ENCODE data around the gene METTL21A. TPM values are rescaled to one million over a fixed set of nuclear protein-coding genes. Genes with fewer than 3 reads are reported as not detected.

METTL21A gene
- total RNA-seq, 4 donors from 2014 or later = 10.1 to 31.6 (median 22.5) TPM

DNA sequence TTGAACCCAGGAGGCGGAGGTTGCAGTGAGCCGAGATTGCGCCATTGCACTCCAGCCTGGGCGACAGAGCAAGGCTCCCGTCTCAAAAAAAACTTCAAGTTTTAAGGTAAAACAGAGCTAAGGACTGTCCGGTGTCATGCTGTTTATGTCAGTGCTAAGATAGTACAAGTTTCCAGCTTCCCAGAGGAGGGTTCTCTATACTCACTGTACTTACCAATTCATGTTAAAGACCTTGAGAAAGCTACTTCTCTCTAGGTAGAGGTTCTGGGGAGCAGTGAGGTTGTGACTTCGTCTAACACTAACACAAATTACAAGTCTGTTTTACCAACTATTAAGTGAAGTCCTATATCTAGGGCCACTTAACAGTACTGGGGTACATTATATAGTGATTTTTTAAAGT is 18.8 kb downstream of the METTL21A start:
- 97% methylated on average over 7 of the region's 7 CpGs for WGBS
- Histone ChIP-seq H3K4me1 (no peaks in the 10 kb centered on the region), H3K27me3 (no peaks in the 10 kb centered on the region), H3K27ac (replicated peaks in 1 of 4) (no peak overlapping the region), H3K36me3 (no peaks in the 10 kb centered on the region), H3K9me3 (no peaks in the 10 kb centered on the region), H3K4me3 (no peak overlapping the region)
- no peak for TF ChIP-seq EP300 (IDR thresholded peaks at IDR 0.05)
- TF ChIP-seq, protein P1, sequence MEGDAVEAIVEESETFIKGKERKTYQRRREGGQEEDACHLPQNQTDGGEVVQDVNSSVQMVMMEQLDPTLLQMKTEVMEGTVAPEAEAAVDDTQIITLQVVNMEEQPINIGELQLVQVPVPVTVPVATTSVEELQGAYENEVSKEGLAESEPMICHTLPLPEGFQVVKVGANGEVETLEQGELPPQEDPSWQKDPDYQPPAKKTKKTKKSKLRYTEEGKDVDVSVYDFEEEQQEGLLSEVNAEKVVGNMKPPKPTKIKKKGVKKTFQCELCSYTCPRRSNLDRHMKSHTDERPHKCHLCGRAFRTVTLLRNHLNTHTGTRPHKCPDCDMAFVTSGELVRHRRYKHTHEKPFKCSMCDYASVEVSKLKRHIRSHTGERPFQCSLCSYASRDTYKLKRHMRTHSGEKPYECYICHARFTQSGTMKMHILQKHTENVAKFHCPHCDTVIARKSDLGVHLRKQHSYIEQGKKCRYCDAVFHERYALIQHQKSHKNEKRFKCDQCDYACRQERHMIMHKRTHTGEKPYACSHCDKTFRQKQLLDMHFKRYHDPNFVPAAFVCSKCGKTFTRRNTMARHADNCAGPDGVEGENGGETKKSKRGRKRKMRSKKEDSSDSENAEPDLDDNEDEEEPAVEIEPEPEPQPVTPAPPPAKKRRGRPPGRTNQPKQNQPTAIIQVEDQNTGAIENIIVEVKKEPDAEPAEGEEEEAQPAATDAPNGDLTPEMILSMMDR (IDR thresholded peaks at IDR 0.05) = no peak
- TF ChIP-seq POLR2AphosphoS5 (IDR thresholded peaks at IDR 0.05) = no peak
- TF ChIP-seq POLR2A (IDR thresholded peaks at IDR 0.05; ENCODE audit: low read depth) = no peak
- intact Hi-C loops (cut with DNase I) = no loop called here
- no peak for DNase-seq (ENCODE audit: extremely low spot score)

DNA sequence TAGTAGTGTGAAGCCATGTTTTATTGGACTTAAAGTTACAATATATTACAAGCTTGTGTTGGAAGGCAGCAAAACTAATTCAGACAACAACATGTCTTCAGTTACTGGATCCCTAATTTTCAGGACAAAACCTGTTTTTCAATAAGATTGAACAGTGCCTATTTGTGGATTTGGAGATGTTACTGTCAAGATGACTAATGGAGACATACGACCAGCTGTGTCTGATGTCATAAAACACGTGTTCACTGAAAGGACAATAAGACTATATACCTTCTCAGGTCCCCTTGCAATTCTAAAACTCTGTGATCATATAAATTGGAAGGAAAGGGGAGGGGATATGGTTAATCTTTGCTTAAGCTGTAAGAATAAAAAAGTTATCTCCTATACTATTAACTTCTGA is 21.7 kb downstream of the METTL21A start:
- intact Hi-C loops (cut with DNase I) = no loop called here
- WGBS = 60% methylated on average over 2 of the region's 2 CpGs
- TF ChIP-seq, protein P1 (IDR thresholded peaks at IDR 0.05) = no peak
- no peak for TF ChIP-seq EP300 (IDR thresholded peaks at IDR 0.05)
- no peak for TF ChIP-seq POLR2AphosphoS5 (IDR thresholded peaks at IDR 0.05)
- no peak for TF ChIP-seq POLR2A (IDR thresholded peaks at IDR 0.05; ENCODE audit: low read depth)
- no peak overlapping the region for H3K27ac ChIP-seq (replicated peaks in 1 of 4)
- no peaks in the 10 kb centered on the region for H3K9me3 ChIP-seq
- H3K4me3 ChIP-seq = no peak overlapping the region
- H3K4me1 ChIP-seq = no peaks in the 10 kb centered on the region
- H3K36me3 ChIP-seq = no peaks in the 10 kb centered on the region
- H3K27me3 ChIP-seq = no peaks in the 10 kb centered on the region
- no peak for DNase-seq (ENCODE audit: extremely low spot score)

DNA sequence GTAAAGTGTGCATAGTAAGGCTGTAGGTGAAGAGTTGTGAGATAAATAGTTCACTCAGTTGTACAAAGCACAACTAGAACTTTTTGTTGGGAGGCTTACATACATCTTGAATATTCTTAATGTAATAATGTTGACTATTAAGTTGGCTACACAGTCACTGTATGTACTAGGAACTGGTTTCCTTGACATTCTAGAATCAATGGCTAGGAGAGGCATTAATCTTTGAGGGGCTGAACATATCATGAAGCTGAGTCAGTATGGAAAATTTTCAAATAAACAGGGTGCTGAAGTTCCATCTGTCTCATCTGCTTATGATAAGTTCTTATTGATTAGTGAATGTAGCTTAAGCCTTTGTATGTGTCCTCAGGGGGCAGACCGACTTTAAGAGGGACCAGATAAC is 23.4 kb downstream of the METTL21A start:
- H3K27ac ChIP-seq (replicated peaks in 1 of 4) = no peak overlapping the region
- H3K36me3 ChIP-seq = peaks cover 0 to 11% (median 8%) of the 10 kb centered on the region in 4 donors
- WGBS = 94% methylated on average over 1 of the region's 1 CpG
- intact Hi-C loops (cut with DNase I) = no loop called here
- no peaks in the 10 kb centered on the region for H3K27me3 ChIP-seq
- DNase-seq (ENCODE audit: extremely low spot score) = no peak
- no peak overlapping the region for H3K4me3 ChIP-seq
- TF ChIP-seq, protein P1 (IDR thresholded peaks at IDR 0.05) = no peak
- TF ChIP-seq POLR2A (IDR thresholded peaks at IDR 0.05; ENCODE audit: low read depth) = no peak
- H3K9me3 ChIP-seq = no peaks in the 10 kb centered on the region
- no peaks in the 10 kb centered on the region for H3K4me1 ChIP-seq

DNA sequence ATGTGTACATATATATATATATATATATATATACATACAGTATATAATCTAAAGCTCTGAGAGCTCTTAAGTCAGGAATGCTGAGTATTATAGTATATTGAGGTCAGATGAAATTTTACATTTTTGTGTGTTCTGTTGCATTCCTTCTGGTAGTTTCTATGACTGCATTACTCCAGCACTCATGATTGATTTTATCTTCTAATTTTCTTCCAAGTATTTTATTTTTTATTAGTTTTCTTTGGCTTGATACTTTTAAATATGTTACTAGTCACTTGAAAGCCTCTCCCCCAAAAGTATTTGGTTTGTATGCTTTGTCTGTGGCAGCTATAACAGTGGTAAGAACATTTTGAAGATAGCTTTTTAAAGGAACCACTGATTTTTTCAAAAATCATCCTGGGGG is 25.0 kb downstream of the METTL21A start:
- TF ChIP-seq, protein P1 (IDR thresholded peaks at IDR 0.05) = no peak
- TF ChIP-seq EP300 (IDR thresholded peaks at IDR 0.05) = no peak
- TF ChIP-seq POLR2A (IDR thresholded peaks at IDR 0.05; ENCODE audit: low read depth) = no peak
- TF ChIP-seq POLR2AphosphoS5 (IDR thresholded peaks at IDR 0.05) = no peak
- no peaks in the 10 kb centered on the region for H3K4me1 ChIP-seq
- intact Hi-C loops (cut with DNase I) = no loop called here

DNA sequence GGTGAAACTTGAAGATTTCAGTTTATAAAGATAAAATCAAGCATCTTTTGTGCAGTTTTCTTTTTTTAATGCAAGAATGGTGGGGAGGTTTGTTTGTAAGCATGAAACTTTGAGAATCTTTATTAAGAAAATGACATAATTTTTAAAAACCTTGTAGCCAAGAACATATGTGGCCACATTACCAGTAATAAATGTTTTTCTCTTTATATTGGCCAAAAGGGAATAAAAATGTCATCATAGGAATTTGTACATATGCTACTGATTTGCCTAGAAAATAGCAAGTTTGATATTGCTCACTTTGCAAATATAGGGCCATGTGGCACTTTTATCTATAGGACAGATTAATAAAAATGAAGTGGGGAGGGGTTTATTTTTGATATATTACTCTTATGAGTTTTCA is 25.6 kb downstream of the METTL21A start:
- H3K4me1 ChIP-seq = no peaks in the 10 kb centered on the region
- DNase-seq (ENCODE audit: extremely low spot score) = no peak
- peaks cover 0 to 28% (median 15%) of the 10 kb centered on the region in 4 donors for H3K36me3 ChIP-seq
- H3K27ac ChIP-seq (replicated peaks in 1 of 4) = no peak overlapping the region
- H3K4me3 ChIP-seq = no peak overlapping the region
- intact Hi-C loops (cut with DNase I) = no loop called here
- H3K9me3 ChIP-seq = no peaks in the 10 kb centered on the region
- no peak for TF ChIP-seq EP300 (IDR thresholded peaks at IDR 0.05)
- TF ChIP-seq, protein P1 (IDR thresholded peaks at IDR 0.05) = no peak
- no peak for TF ChIP-seq POLR2AphosphoS5 (IDR thresholded peaks at IDR 0.05)
- TF ChIP-seq POLR2A (IDR thresholded peaks at IDR 0.05; ENCODE audit: low read depth) = no peak
- H3K27me3 ChIP-seq = no peaks in the 10 kb centered on the region

More for the DNA sequence above, 25.0 kb downstream of the METTL21A start:
- Histone ChIP-seq H3K4me3 (no peak overlapping the region), H3K9me3 (no peaks in the 10 kb centered on the region), H3K27ac (replicated peaks in 1 of 4) (no peak overlapping the region), H3K27me3 (no peaks in the 10 kb centered on the region), H3K36me3 (peaks cover 0 to 26% (median 14%) of the 10 kb centered on the region in 4 donors)
- no peak for DNase-seq (ENCODE audit: extremely low spot score)
